Activated CD4-positive, alpha-beta T cell treated with anti-CD3 and anti-CD28 coated beads for 36 hours (primary cell): ENCODE measurements around the gene YAE1. TPM values are rescaled to one million over a fixed set of nuclear protein-coding genes. Genes with fewer than 3 reads are reported as not detected.

ENCODE experiments used
- ATAC-seq: fragments of 200-7000 bp; cut with Tn5 transposase; one replicate; pipeline ENCODE4 v1.10.0; 2021; ENCODE audit warnings: mild to moderate bottlenecking, moderate library complexity
- CTCF ChIA-PET: fragments of 350-600 bp; sonication (Branson Sonifier 250); formaldehyde crosslinking; loops from one replicate; lab custom pipeline; 2021; ENCODE audit warnings: antibody characterized with exemption; lab: Charles Lee
- POLR2A ChIA-PET: fragments of 350-600 bp; sonication (Branson Sonifier 250); formaldehyde crosslinking; loops from one replicate; lab custom pipeline; 2021; ENCODE audit warnings: antibody characterized with exemption, inconsistent platforms; lab: Charles Lee
- DNase-seq: peaks from one replicate; pipeline ENCODE4 v3.0.0-alpha.2; 2020
- H3K27ac Mint-ChIP-seq: one replicate; pipeline ENCODE4 v1.8.0; 2021; ENCODE audit warnings: mixed read lengths
- H3K27me3 Mint-ChIP-seq: one replicate; pipeline ENCODE4 v1.8.0; 2021; ENCODE audit warnings: mixed read lengths
- H3K36me3 Mint-ChIP-seq: one replicate; pipeline ENCODE4 v1.8.0; 2021; ENCODE audit warnings: low read depth, mixed read lengths
- H3K4me1 Mint-ChIP-seq: one replicate; pipeline ENCODE4 v1.8.0; 2021; ENCODE audit warnings: mixed read lengths
- H3K4me3 Mint-ChIP-seq: one replicate; pipeline ENCODE4 v1.8.0; 2021; ENCODE audit warnings: mild to moderate bottlenecking, moderate library complexity, mixed read lengths
- H3K9me3 Mint-ChIP-seq: one replicate; pipeline ENCODE4 v1.8.0; 2021; ENCODE audit warnings: low read depth, mixed read lengths
- intact Hi-C, 2 experiments: fragments of 100-400 bp; cut with DNase I in 1 of 2; cut with micrococcal nuclease in 1 of 2; formaldehyde crosslinking; loops; one replicate each; pipeline versions ENCODE4 v1.14.2 to v1.15.1; 2022 to 2024; cut with DNase I, micrococcal nuclease
- total RNA-seq, 2 experiments: library from RNA; stranded (reverse); gene quantifications; one replicate each; pipeline ENCODE4 v1.2.3, GENCODE V29; 2021

YAE1 gene
- total RNA-seq, 2 experiments from 2014 or later: 9.8 to 13.5 TPM

DNA sequence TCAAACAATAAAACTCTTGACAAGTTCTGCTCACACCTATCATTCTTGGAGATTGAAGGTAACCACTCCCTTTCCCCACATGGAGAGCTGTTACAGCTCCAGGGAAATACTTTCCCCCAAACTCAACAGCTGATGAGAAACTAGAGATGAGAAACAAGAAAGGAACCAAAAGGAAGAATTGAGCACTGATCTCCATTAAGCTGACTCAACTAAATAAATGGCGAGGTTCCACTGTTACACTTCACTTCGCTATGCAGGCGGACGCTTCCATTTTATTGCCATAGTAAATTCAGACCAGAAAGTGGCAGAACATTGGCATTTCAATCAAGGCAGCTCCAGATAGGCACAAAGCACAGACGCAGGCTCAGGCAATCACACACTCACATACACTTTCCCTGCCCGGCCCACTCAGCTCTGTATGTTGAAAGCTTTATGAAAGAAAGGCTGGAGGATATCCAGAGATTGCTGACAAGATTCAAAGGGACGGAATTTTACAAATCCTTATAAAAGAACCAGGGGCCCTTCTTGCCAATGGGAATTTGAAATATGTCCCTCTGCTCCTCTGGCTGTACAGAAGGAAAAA, 11.5 kb upstream of the YAE1 start:
- no peaks in the 10 kb centered on the region for H3K4me1 Mint-ChIP-seq
- ChIA-PET CTCF (interaction anchor here (0.8 to 1.2 kb wide), 3 partner anchors 24 to 134 kb away, joined by 3 to 5 read pairs (median 3); no protein-coding TSS in a partner anchor), POLR2A (interaction anchor here (0.6 to 0.7 kb wide), 2 partner anchors 189 to 557 kb away, joined by 4 read pairs; no protein-coding TSS in a partner anchor)
- intact Hi-C loops: no loop called here
- no peak overlapping the region for H3K27ac Mint-ChIP-seq
- ATAC-seq (no peak), DNase-seq (no peak)
- H3K4me3 Mint-ChIP-seq: no peak overlapping the region
- H3K27me3 Mint-ChIP-seq: peaks cover 7% of the 10 kb centered on the region
- no peaks in the 10 kb centered on the region for H3K9me3 Mint-ChIP-seq
- no peaks in the 10 kb centered on the region for H3K36me3 Mint-ChIP-seq

DNA sequence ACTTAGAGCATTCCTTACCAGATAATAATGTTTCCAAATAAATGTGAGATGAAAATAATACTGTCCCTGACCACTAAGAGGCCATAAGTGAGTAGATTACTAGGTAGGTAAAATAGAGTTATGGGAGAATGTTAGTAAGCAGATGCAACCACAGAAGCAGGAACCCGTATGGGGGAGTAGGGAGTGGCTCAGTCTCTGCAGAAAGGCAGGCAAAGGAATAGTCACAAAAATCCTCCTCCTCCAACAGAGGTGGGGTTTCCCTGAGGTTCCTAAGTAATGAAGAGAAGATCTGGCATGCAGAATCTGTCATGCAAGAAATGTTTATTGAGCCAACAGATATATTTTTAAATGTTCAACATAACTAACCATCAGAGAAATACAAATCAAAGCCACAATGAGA, 9.0 kb upstream of the YAE1 start:
- Mint-ChIP-seq H3K9me3 (no peaks in the 10 kb centered on the region), H3K4me1 (no peaks in the 10 kb centered on the region), H3K36me3 (no peaks in the 10 kb centered on the region), H3K4me3 (no peak overlapping the region), H3K27ac (no peak overlapping the region), H3K27me3 (peaks cover 10% of the 10 kb centered on the region)
- ChIA-PET POLR2A (no interaction called here), CTCF (interaction anchor here (0.7 kb wide), 2 partner anchors 68 to 103 kb away, joined by 3 read pairs; no protein-coding TSS in a partner anchor)
- DNase-seq (no peak), ATAC-seq (no peak)
- intact Hi-C loops: no loop called here

DNA sequence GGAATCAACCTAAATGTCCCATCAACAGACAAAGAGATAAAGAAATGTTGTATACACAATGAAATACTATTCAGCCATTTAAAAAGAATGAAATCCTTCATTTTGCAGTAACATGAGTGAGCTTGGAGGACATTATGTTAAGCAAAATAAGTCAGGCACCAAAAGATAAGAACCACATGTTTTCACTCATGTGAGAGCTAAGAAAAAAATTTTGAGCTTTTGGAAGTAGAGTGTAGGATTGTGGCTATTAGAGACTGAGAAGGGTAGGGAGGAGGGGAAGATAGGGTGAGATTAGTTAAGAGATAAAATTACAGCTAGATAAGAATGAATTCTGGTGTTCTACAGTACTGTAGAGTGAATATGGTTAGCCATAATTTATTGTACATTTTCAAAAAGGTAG, 8.3 kb upstream of the YAE1 start:
- CTCF ChIA-PET: interaction anchor here (0.7 to 0.9 kb wide), 2 partner anchors 22 to 103 kb away, joined by 3 read pairs; no protein-coding TSS in a partner anchor
- ATAC-seq (no peak), DNase-seq (no peak)
- no peak overlapping the region for H3K4me3 Mint-ChIP-seq
- no peaks in the 10 kb centered on the region for H3K4me1 Mint-ChIP-seq
- H3K27me3 Mint-ChIP-seq: peaks cover 10% of the 10 kb centered on the region
- no peaks in the 10 kb centered on the region for H3K36me3 Mint-ChIP-seq
- intact Hi-C loops: no loop called here
- POLR2A ChIA-PET: no interaction called here
- H3K27ac Mint-ChIP-seq: no peak overlapping the region
- H3K9me3 Mint-ChIP-seq: no peaks in the 10 kb centered on the region

DNA sequence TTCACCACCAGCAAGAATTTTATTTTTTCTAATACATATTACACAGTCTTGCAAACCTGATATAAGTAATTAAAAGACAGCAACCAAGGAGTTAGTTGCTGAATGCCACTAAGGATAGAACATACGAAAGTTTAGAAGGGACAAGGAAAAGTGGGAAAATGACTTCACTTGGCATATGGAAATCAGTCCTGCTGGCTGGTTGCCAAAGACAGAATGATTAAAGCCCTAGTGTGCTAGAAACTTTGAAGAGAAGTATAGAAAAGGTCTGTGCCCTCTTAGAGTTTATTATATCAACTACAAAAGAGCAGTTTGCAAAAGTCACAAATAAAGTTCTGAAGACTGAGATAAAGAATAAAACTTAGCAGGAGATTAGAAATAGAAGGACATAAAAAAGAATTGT, 5.8 kb upstream of the YAE1 start:
- ATAC-seq: no peak
- ChIA-PET POLR2A (no interaction called here), CTCF (no interaction called here)
- intact Hi-C loops: no loop called here
- no peak for DNase-seq
- Mint-ChIP-seq H3K4me3 (no peak overlapping the region), H3K9me3 (no peaks in the 10 kb centered on the region), H3K4me1 (peaks cover under 1% of the 10 kb centered on the region), H3K27ac (no peak overlapping the region), H3K27me3 (peaks cover 7% of the 10 kb centered on the region), H3K36me3 (no peaks in the 10 kb centered on the region)

DNA sequence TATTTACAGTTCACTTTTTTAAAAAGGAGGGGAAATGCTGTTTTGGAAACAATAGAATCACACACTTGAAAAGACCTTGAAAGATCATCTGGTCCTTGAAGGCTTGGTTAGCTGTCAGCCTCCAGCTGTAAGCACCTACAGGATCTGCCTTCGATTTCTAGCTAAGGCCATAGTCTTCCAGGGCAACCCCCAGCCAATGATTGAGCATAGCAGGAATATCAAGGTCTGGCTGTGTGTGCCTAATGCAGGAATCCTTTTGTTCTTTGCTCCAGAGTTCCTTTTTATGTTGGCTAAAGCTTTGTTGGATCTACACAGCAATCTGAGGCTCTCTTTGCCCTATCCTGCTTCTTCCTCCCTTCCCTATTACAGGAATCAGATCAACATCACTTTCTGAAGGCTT, 5.2 kb upstream of the YAE1 start:
- peaks cover 3% of the 10 kb centered on the region for H3K4me1 Mint-ChIP-seq
- DNase-seq: no peak
- no peak overlapping the region for H3K27ac Mint-ChIP-seq
- intact Hi-C loops: no loop called here
- no peaks in the 10 kb centered on the region for H3K36me3 Mint-ChIP-seq
- ChIA-PET CTCF (no interaction called here), POLR2A (no interaction called here)
- H3K4me3 Mint-ChIP-seq: no peak overlapping the region
- peaks cover 7% of the 10 kb centered on the region for H3K27me3 Mint-ChIP-seq
- no peaks in the 10 kb centered on the region for H3K9me3 Mint-ChIP-seq
- no peak for ATAC-seq

DNA sequence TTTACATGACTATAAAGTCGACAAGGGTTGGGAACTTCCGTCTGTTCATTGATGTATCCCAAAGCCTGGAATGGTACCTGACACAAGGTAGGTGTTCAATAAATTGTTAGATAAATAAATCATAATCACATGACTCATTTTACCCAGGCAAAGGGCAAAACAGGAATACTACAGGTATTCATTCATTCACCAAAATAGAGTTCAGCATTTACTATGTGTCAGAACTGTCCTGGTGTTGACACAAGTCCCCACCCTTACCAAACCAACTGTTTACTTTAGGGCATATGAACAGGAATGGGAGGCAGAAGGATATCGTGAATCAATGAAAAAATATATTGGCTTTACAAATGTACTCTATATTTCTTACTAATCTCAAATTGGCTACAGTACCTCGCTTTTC, 666 bp upstream of the YAE1 start:
- peak overlapping the region; percentile 98 for H3K27ac Mint-ChIP-seq
- peak overlapping the region; percentile 96 for H3K4me3 Mint-ChIP-seq
- ChIA-PET POLR2A (no interaction called here), CTCF (no interaction called here)
- H3K9me3 Mint-ChIP-seq: no peaks in the 10 kb centered on the region
- peaks cover 14% of the 10 kb centered on the region for H3K4me1 Mint-ChIP-seq
- intact Hi-C loops: loop anchor here (1.0 to 5.0 kb wide), 2 partner anchors 567 to 656 kb away; partner anchors contain the start of genes MPLKIP (in 1 of the 2) and VPS41 (in 1 of the 2)
- peaks cover 2% of the 10 kb centered on the region for H3K27me3 Mint-ChIP-seq
- no peak for ATAC-seq
- DNase-seq: no peak
- H3K36me3 Mint-ChIP-seq: peaks cover 9% of the 10 kb centered on the region

DNA sequence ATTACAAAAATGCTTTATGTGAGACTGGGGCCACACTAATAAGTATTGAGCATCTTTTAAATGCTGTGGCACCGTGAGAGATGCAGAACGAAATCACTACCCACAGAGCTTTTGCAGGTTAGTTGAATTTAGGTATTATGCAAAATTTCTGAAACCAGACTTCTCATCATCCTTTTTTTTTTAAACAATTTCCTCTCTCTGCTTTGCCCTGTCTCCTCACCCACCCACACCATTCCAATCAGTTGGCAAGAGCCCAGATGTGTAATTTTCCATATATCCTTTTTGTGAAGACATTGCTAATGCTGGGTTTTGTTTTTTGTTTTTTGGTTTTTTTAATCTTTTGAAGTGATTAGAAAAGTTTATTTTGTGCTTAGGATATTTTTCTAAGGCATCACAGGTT, 1.1 kb downstream of the YAE1 start:
- POLR2A ChIA-PET: interaction anchor here (0.8 kb wide), 1 partner anchor 13 kb away, joined by 3 read pairs; no protein-coding TSS in a partner anchor
- Mint-ChIP-seq H3K27me3 (no peaks in the 10 kb centered on the region), H3K27ac (peak overlapping the region; percentile 34), H3K4me1 (peaks cover 14% of the 10 kb centered on the region), H3K4me3 (peak overlapping the region; percentile 96), H3K9me3 (no peaks in the 10 kb centered on the region), H3K36me3 (peaks cover 15% of the 10 kb centered on the region)
- intact Hi-C loops: loop anchor here (2.0 to 5.0 kb wide), 3 partner anchors 58 to 565 kb away; partner anchors contain the start of genes CDK13 (in 1 of the 2) and MPLKIP (in 1 of the 2)
- ATAC-seq: no peak
- CTCF ChIA-PET: interaction anchor here (0.7 to 2.1 kb wide), 4 partner anchors 12 to 911 kb away, joined by 3 to 19 read pairs (median 3); no protein-coding TSS in a partner anchor
- DNase-seq: no peak

DNA sequence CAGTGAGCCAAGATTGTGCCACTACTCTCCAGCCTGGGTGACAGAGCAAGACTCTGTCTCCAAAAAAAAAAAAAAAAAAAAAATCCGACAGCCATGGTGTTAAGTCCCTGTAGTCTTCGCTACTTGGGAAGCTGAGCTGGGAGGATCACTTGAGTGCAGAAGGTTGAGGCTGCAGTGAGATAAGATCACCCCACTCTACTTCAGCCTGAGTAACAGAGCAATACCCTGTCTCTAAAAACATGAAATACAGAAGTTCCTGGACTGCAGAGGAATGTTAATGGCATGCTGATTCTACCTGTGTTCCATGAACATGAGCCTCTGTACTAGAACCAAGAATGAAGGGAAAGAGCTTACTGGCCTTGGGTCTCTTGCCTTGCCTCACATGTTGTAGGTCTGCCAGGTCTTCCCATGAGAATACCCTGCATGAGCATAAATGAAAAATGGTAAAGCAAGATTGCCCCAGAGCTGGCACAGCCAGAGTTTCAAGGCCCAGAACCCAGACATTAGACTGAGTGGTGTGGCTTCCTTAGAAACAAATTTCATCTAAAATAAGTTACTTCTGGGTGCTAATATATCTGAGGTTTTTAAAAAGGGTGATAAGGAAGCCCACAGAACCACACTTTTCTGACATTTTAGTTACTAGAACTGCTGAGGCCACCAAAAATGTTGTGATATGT, 8.6 kb downstream of the YAE1 start:
- ChIA-PET CTCF (interaction anchor here (0.7 to 11.3 kb wide), 2 partner anchors 19 to 167 kb away, joined by 3 to 388 read pairs; no protein-coding TSS in a partner anchor), POLR2A (no interaction called here)
- Mint-ChIP-seq H3K27ac (no peak overlapping the region), H3K4me3 (no peak overlapping the region), H3K27me3 (no peaks in the 10 kb centered on the region), H3K9me3 (no peaks in the 10 kb centered on the region), H3K36me3 (peaks cover 16% of the 10 kb centered on the region), H3K4me1 (no peaks in the 10 kb centered on the region)
- ATAC-seq (no peak), DNase-seq (no peak)
- intact Hi-C loops: no loop called here

DNA sequence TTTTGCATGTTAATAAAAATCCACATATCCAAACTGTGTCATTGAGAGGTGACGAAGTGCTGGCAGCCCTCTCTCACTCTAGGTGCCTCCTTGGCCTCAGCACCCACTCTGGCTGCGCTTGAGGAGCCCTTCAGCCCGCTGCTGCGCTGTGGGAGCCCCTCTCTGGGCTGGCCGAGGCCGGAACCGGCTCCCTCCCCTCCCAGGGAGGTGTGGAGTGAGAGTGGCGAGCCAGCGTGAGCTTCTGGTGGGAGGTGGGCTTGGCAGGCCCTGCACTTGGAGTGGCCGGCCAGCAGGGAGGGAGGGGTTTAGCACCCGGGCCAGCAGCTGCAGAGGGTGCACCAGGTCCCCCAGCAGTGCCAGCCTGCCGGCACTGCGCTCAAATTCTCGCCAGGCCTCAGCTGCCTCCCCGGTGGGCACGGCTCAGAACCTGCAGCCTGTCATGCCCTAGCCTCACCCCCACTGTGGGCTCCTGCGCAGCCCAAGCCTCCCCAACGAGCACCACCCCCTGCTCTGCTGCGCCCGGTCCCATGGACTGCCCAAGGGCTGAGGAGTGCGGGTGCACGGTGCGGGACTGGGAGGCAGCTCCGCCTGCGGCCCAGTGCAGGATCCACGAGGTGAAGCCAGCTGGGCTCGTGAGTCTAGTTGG, 11.1 kb downstream of the YAE1 start:
- intact Hi-C loops: no loop called here
- H3K4me3 Mint-ChIP-seq: no peak overlapping the region
- POLR2A ChIA-PET: interaction anchor here (0.7 kb wide), 1 partner anchor 173 kb away, joined by 6 read pairs; no protein-coding TSS in a partner anchor
- no peak for DNase-seq
- H3K9me3 Mint-ChIP-seq: no peaks in the 10 kb centered on the region
- H3K4me1 Mint-ChIP-seq: peaks cover 8% of the 10 kb centered on the region
- ATAC-seq: no peak
- no peaks in the 10 kb centered on the region for H3K27me3 Mint-ChIP-seq
- H3K27ac Mint-ChIP-seq: no peak overlapping the region
- peaks cover 8% of the 10 kb centered on the region for H3K36me3 Mint-ChIP-seq
- CTCF ChIA-PET: interaction anchor here (0.7 to 11.3 kb wide), 5 partner anchors 10 to 476 kb away, joined by 3 to 388 read pairs (median 19); partner anchors contain the start of gene YAE1

DNA sequence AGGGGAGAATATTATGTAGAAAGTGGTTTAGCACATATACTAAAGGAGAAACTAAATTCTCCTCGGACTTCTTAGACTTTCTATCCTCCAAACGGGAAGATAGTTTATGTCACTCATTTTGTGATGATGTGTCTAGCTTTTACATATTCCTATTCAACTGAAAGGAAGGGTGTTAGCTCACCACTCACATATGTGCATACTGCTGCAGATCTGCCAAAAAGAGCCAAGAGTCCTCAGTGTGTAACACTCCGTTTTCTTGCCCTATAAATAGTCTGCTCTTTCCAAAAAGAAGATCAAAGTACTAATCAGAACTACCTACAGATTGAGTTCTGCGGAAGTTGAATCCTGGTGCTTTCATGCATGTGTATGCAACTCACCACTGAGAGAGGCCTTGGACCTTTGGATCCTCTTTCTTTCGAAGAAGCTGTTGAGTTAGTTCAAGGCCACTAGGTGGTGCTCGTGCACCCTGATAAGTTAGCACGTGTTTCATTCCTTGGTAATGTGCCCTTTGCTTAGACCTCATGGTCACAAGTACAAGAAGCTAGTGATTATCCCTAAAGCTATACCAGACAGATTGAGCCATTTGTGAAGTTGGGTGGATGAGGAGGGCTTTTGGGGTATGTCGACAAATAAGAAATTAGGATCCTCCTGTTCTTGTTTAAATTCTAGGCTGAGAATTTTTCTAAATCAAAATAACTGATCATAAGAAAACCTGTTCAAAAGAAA, 14.1 kb downstream of the YAE1 start:
- H3K27ac Mint-ChIP-seq: peak overlapping the region; percentile 72
- ChIA-PET POLR2A (interaction anchor here (0.6 to 1.0 kb wide), 3 partner anchors 13 to 372 kb away, joined by 3 read pairs; no protein-coding TSS in a partner anchor), CTCF (interaction anchor here (0.5 to 11.3 kb wide), 55 partner anchors 9 to 474 kb away, joined by 3 to 388 read pairs (median 4); partner anchors contain the start of genes RALA and YAE1)
- H3K27me3 Mint-ChIP-seq: no peaks in the 10 kb centered on the region
- H3K4me3 Mint-ChIP-seq: no peak overlapping the region
- H3K9me3 Mint-ChIP-seq: no peaks in the 10 kb centered on the region
- peaks cover 11% of the 10 kb centered on the region for H3K4me1 Mint-ChIP-seq
- intact Hi-C loops: loop anchor here (1.0 to 2.0 kb wide), 6 partner anchors 42 to 472 kb away; partner anchors contain the start of gene RALA (in 1 of the 2)
- peak; percentile 85 for DNase-seq
- H3K36me3 Mint-ChIP-seq: peaks cover 4% of the 10 kb centered on the region
- peak; percentile 94 for ATAC-seq
